Adipocyte (in vitro differentiated cells): Measurements from ENCODE around the gene DDC.

Experiments
- DNase-seq: peaks from one replicate; pipeline ENCODE4 v3.0.0-alpha.2; 2015; ENCODE audit warnings: low read depth
- H3K27me3 ChIP-seq: replicated peaks from 2 replicates; pipeline ENCODE4 v1.7.0; 2013; ENCODE audit warnings: mild to moderate bottlenecking, low read length, moderate library complexity; ENCODE audit not compliant: control insufficient read depth, insufficient read depth
- H3K36me3 ChIP-seq: 2 replicates; pipeline ENCODE4 v1.7.0; 2013; ENCODE audit warnings: low read length, mild to moderate bottlenecking, moderate library complexity; ENCODE audit not compliant: control insufficient read depth, insufficient read depth, severe bottlenecking
- H3K4me1 ChIP-seq: 2 replicates; pipeline ENCODE4 v1.7.0; 2013; ENCODE audit warnings: mild to moderate bottlenecking, low read length, moderate library complexity; ENCODE audit not compliant: control insufficient read depth, insufficient read depth
- H3K4me3 ChIP-seq: 2 replicates; pipeline ENCODE4 v1.7.0; 2013; ENCODE audit warnings: mild to moderate bottlenecking, low read length, moderate library complexity
- H3K9ac ChIP-seq: 2 replicates; pipeline ENCODE4 v1.7.0; 2013; ENCODE audit warnings: mild to moderate bottlenecking, low read length, moderate library complexity
- H3K9me3 ChIP-seq: 2 replicates; pipeline ENCODE4 v1.7.0; 2013; ENCODE audit warnings: mild to moderate bottlenecking, low read length, moderate library complexity; ENCODE audit not compliant: control insufficient read depth

Gene DDC

DNA sequence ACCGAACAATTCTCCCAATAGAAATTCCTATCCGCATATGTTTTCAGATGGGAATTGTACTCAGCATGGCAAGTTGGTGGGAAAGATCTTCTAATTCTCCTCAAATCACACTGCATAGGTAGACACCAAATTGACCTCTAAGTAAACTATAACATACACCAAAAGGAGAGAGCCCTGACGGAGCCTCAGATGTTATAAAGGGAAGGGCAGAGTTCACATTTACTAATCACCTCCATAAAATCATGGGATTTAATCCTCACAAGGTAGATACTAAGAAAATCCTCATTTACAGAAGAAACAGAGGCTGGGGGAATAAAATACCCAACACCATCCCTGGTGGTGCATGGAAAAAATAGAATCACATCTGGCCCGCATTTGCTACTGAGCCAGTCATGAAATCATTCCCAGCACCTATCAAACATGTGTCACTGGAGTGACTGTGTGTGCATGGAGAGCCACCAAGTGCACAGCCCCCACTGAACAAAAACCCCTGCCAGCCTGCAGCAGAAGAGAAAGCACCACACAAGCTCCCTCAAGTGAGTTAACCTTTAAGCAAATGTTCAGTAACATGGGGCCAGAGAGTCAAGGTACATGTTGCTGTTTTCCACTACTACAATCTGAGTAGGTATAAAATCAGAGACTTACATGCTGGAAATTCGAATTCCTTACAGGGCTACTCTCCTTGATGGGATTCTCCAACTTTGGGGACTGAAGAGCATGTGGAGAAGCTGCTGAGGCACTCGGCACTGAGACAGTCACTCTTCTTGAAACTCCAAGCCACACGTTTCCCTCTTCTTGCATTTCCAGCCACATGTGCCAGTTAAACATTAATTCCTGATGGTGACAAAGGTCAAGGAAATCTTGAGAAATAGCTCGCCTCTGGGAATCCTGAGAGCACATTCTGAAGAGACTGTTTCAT, at the start of gene DDC:
Gene DDC (minus strand): TSS at position 766 of the 919 bp plus-strand sequence. CDS start 21,320 bp downstream, outside the sequence.
- Histone ChIP-seq H3K36me3 (no peaks in the 10 kb centered on the region), H3K4me3 (no peak within 1 kb of the TSS)
- DNase-seq = no peak

GRCh38 chr7:50613473-50613872, 48.3 kb upstream of the DDC start:
- Histone ChIP-seq H3K36me3 (peaks cover 77% of the 10 kb centered on the region), H3K27me3 (no peaks in the 10 kb centered on the region), H3K4me3 (no peak overlapping the region), H3K9ac (no peak overlapping the region), H3K9me3 (no peaks in the 10 kb centered on the region), H3K4me1 (peaks cover 3% of the 10 kb centered on the region)
- DNase-seq = no peak

More for the DNA sequence above, at the start of gene DDC:
- Histone ChIP-seq H3K9ac (no peak within 1 kb of the TSS), H3K4me1 (peaks cover 19% of the 10 kb centered on the region), H3K27me3 (peaks cover 30% of the 10 kb centered on the region), H3K9me3 (no peaks in the 10 kb centered on the region)

DNA sequence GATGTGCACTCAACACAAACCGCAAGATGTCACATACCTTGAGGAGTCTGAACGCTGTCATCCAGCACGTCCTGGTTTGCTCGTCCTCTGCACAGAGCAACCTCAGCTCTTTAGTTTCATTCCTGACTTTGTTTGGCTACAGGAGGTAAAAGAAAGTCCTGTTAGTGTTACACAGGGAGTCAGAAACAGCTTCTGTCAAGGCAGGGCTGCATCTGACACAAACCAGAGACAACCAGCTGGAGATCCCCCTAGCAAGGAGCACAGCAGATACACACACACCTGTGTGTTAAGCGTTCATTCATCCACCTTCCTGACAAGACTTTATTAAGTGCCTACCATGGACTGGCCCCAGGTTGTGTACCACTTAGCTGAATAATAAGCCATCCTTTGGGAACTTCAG, 47.5 kb upstream of the DDC start:
- Histone ChIP-seq H3K36me3 (peaks cover 79% of the 10 kb centered on the region), H3K27me3 (no peaks in the 10 kb centered on the region), H3K4me3 (no peak overlapping the region), H3K9ac (no peak overlapping the region), H3K9me3 (no peaks in the 10 kb centered on the region), H3K4me1 (peaks cover 3% of the 10 kb centered on the region)
- DNase-seq = no peak

GRCh38 chr7:50610521-50611277, 45.5 kb upstream of the DDC start:
- H3K36me3 ChIP-seq = peaks cover 84% of the 10 kb centered on the region
- H3K27me3 ChIP-seq = no peaks in the 10 kb centered on the region
- H3K4me3 ChIP-seq = no peak overlapping the region
- peaks cover 3% of the 10 kb centered on the region for H3K4me1 ChIP-seq
- no peak overlapping the region for H3K9ac ChIP-seq
- DNase-seq = peak; percentile 3
- no peaks in the 10 kb centered on the region for H3K9me3 ChIP-seq

GRCh38 chr7:50608196-50608906, 43.1 kb upstream of the DDC start:
- H3K4me1 ChIP-seq = peaks cover 3% of the 10 kb centered on the region
- H3K36me3 ChIP-seq = peaks cover 92% of the 10 kb centered on the region
- H3K27me3 ChIP-seq = no peaks in the 10 kb centered on the region
- no peaks in the 10 kb centered on the region for H3K9me3 ChIP-seq
- no peak for DNase-seq
- no peak overlapping the region for H3K4me3 ChIP-seq
- H3K9ac ChIP-seq = no peak overlapping the region

DNA sequence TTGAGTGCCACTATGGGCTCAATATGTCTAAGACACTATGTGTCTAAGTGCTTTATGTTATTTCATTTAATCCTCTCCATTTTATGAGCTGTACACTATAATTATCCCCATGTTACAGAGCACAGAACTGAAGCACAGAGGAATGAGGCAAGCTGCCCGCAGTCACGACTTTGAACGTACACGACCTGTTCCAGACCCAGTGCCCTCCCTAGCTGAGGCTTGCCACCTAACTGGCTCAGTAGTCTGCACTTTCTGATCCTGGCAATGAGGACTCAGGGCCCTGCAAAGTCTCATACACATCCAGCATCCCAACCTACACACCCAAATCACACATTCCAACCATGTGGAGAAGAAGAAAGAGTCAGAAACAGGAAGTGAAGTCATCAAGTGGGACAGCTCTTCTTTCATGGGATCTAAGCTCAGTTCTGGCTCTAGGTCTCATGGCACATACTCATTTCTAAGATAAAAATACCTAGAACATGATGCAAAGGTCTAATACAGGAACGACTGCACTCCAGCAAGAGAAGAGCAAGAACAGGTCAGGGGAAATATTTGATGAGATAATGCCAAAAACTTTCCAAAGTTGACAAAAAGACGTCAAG, 42.4 kb upstream of the DDC start:
- H3K4me1 ChIP-seq = peaks cover 3% of the 10 kb centered on the region
- H3K4me3 ChIP-seq = no peak overlapping the region
- no peak for DNase-seq
- H3K36me3 ChIP-seq = peaks cover 92% of the 10 kb centered on the region
- H3K9me3 ChIP-seq = no peaks in the 10 kb centered on the region
- no peak overlapping the region for H3K9ac ChIP-seq
- H3K27me3 ChIP-seq = no peaks in the 10 kb centered on the region

- Histone ChIP-seq H3K36me3 (peaks cover 90% of the 10 kb centered on the region), H3K9ac (no peak overlapping the region)
Measured at GRCh38 chr7:50605059-50605458, 39.9 kb upstream of the DDC start.

GRCh38 chr7:50603287-50603686, 38.1 kb upstream of the DDC start:
- no peaks in the 10 kb centered on the region for H3K27me3 ChIP-seq
- H3K4me3 ChIP-seq = no peak overlapping the region
- H3K9ac ChIP-seq = no peak overlapping the region
- H3K9me3 ChIP-seq = no peaks in the 10 kb centered on the region
- DNase-seq = no peak
- H3K36me3 ChIP-seq = peaks cover 97% of the 10 kb centered on the region
- H3K4me1 ChIP-seq = no peaks in the 10 kb centered on the region

More at GRCh38 chr7:50605059-50605458, 39.9 kb upstream of the DDC start:
- Histone ChIP-seq H3K4me3 (no peak overlapping the region), H3K27me3 (no peaks in the 10 kb centered on the region), H3K4me1 (peaks cover 3% of the 10 kb centered on the region), H3K9me3 (no peaks in the 10 kb centered on the region)
- no peak for DNase-seq

DNA sequence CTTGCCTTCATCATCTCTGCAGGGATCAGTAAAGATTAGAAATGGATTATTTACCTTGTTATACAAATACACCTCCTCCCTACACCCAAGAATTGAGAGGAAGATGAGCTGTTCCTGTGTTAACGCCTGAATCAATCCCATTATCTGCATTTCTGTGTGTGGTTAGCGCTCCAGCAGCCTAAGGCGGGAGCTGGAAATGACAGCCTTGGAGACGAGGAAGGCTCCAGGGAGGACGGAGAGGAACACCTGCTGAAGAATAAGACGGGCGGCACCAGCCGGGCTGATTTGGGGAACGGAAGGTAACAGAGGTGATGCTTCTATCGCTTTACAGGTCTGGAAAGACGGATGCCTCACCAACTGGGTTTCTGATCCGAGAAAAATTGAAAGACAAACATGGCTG, 34.2 kb upstream of the DDC start:
- Histone ChIP-seq H3K9me3 (no peaks in the 10 kb centered on the region), H3K27me3 (no peaks in the 10 kb centered on the region), H3K4me1 (peaks cover 9% of the 10 kb centered on the region), H3K4me3 (no peak overlapping the region), H3K36me3 (peaks cover 88% of the 10 kb centered on the region), H3K9ac (no peak overlapping the region)
- no peak for DNase-seq

- H3K4me3 ChIP-seq = no peak overlapping the region
- H3K27me3 ChIP-seq = no peaks in the 10 kb centered on the region
- peaks cover 9% of the 10 kb centered on the region for H3K4me1 ChIP-seq
- peaks cover 88% of the 10 kb centered on the region for H3K36me3 ChIP-seq
- H3K9me3 ChIP-seq = no peaks in the 10 kb centered on the region
- no peak for DNase-seq
- no peak overlapping the region for H3K9ac ChIP-seq
Measured at GRCh38 chr7:50598460-50599343, 33.5 kb upstream of the DDC start.
